Left cardiac atrium (tissue), 4 donors: ENCODE data around the gene CAPN5. TPM values are rescaled to one million over a fixed set of nuclear protein-coding genes. Genes with fewer than 3 reads are reported as not detected.

ENCODE experiments used
- ATAC-seq, 2 donors: fragments of 200-7000 bp; cut with Tn5 transposase; one replicate each; pipeline ENCODE4 v1.9.1; 2020; ENCODE audit warnings: mild to moderate bottlenecking in 2 of 2, moderate library complexity in 2 of 2
- DNase-seq: peaks from one replicate; pipeline ENCODE4 v3.0.0-alpha.2; 2020
- intact Hi-C, 2 donors: fragments of 100-400 bp; cut with DNase I; formaldehyde crosslinking; loops; one replicate each; pipeline versions ENCODE4 v1.14.1 to v1.15.1; 2022 to 2023
- total RNA-seq, 2 donors: library from RNA; stranded (reverse); fragmentation: NEBNext Ultra II Directional; extraction: Animal tissue kit (Norgen Biotek cat#: 25700); gene quantifications; one replicate each; pipeline ENCODE4 v1.2.1, GENCODE V29; 2021
- donor health status: DM: no; HTN: yes; CAD: no.
- donor health status: DM: no; HTN: yes; CAD: no; lungs with severe emphysema.
- donor health status: DM: yes; HTN: yes; CAD: no.
- donor health status: Dilated cardiomyopathy.

CAPN5 gene
- total RNA-seq, 2 donors from 2014 or later, result 5.6 to 5.9 TPM

- peak in 1 of 2 donors; percentile 80 for ATAC-seq
- peak; percentile 63 for DNase-seq
- intact Hi-C loops, result no loop called here
These were observed 41.2 kb downstream of the CAPN5 start for GRCh38 chr11:77107950-77108349.

DNA sequence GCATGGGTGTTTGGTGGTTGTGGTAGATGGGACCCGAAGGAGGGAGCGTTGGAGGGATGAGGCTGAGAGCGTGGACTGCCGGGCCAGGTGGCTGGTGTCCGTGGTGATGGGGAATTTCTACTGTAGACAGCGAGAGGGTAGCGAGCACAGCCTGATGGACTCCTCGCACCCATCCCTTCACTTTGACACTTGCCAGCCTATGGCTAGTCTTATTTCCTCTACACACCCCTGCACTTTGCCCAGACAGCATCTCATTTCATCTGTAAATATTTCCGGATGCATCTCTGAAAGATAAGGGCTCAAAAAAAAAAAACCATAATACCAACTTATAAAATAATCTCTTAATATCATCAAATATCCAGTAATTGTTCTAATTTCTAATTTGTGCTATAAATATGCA, 41.7 kb downstream of the CAPN5 start:
- intact Hi-C loops, result no loop called here
- DNase-seq, result no peak
- no peak for ATAC-seq

DNA sequence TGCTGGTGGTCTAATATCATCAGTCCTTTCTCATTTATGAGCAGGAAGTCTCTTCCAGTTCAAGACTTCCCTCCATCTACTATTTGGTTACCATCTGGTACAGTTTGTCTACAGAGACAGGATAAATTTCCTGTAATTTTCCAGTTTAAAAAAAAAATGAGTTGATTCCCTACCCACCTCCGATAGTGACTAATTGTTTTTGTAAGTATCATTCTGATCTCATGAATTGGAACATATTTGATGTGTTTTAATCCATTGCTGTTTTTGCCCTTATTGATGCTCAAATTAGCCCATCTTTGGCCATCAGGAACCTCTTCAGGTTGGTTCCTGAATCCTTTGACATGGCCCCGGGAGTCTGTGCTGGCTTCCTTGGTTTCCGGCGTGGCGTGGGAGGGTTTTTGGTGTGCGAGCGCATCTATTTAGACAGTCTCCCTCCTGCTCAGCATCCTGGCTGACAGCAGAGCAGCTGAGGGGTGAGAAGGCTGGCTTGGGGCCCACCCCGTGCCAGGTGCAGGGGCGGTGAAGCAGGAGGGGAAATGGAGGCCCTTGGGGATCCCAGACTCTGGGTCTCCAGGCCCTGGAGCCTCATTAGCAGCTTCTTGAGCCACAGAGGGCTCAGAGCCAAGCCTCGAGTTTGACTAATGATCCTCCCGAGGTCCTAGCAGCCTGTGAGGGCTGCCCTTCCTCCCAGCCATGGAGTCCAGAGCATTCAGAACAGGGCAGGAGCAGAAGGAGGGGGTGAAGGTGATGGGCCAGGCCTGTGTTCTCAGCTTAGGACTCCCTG, 42.7 kb downstream of the CAPN5 start:
- ATAC-seq, result peak in 1 of 2 donors; percentile 15
- intact Hi-C loops, result loop anchor here in 1 of 2 donors (10.0 kb wide), 1 partner anchor 305 kb away; no protein-coding TSS in a partner anchor
- DNase-seq, result no peak

GRCh38 chr11:77110836-77111235, 44.1 kb downstream of the CAPN5 start:
- DNase-seq (no peak), ATAC-seq (no peak)
- intact Hi-C loops, result loop anchor here in 1 of 2 donors (10.0 kb wide), 1 partner anchor 306 kb away; no protein-coding TSS in a partner anchor

- no peak for DNase-seq
These were observed 44.5 kb downstream of the CAPN5 start for GRCh38 chr11:77111277-77111676.

DNA sequence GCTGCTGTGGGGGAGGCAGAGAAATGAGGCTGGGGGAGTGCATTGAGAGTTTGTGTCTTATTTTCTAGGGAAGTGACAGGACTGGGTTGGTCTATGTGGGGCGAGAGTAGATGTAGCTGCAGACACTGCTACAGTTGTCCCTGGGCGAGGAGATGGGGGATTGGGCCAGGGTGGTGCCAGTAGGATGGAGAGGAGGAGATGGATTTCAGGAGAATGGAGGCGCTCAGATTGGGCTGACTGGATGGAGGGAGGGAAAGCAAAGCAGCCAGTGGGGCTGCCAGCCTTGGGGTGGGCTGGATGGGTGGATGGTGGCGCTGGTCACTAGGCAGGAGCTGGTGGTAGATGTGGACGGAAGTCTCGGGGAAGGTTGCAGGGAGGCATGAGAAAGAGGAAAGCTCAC, 45.2 kb downstream of the CAPN5 start:
- ATAC-seq (no peak), DNase-seq (no peak)
- intact Hi-C loops, result loop anchor here in 1 of 2 donors (10.0 kb wide), 1 partner anchor 307 kb away; no protein-coding TSS in a partner anchor

More at GRCh38 chr11:77111277-77111676, 44.5 kb downstream of the CAPN5 start:
- no peak for ATAC-seq
- intact Hi-C loops, result loop anchor here in 1 of 2 donors (10.0 kb wide), 1 partner anchor 306 kb away; no protein-coding TSS in a partner anchor

DNA sequence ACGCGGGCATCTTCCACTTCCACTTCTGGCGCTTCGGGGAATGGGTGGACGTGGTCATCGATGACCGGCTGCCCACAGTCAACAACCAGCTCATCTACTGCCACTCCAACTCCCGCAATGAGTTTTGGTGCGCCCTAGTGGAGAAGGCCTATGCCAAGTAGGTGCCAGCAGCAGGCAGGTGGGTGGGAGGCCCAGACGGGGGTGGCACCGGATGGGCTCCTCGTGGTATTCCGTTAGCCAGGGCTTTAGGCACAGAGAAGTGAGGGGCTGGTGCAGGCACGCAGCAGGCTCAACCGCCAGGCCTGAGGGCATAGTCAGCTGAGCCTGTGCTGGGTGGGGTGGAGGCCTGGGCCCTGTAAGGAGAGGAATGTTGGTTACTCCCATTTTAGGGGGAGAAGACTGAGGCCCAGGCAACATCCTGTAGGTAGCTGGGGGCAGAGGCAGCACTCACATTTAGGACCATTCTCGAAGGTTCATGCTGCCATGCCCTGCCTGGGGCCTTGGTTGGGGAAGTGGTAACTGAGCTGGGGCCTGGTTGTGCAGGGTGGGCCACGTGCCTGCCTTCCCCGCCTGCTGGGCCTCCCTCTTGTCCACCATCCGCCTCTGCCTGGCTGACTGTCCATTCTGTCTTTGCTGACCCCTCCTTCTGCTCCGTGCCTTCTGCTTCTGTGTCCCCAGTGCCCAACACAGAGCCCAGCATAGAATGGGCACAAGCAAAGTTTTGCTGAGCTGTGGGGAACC, 46.0 kb downstream of the CAPN5 start:
- no peak for DNase-seq
- intact Hi-C loops, result loop anchor here in 1 of 2 donors (10.0 kb wide), 1 partner anchor 308 kb away; no protein-coding TSS in a partner anchor
- no peak for ATAC-seq

GRCh38 chr11:77113382-77114088, 46.8 kb downstream of the CAPN5 start:
- DNase-seq, result no peak
- ATAC-seq, result no peak
- intact Hi-C loops, result loop anchor here in 1 of 2 donors (10.0 kb wide), 1 partner anchor 309 kb away; no protein-coding TSS in a partner anchor

DNA sequence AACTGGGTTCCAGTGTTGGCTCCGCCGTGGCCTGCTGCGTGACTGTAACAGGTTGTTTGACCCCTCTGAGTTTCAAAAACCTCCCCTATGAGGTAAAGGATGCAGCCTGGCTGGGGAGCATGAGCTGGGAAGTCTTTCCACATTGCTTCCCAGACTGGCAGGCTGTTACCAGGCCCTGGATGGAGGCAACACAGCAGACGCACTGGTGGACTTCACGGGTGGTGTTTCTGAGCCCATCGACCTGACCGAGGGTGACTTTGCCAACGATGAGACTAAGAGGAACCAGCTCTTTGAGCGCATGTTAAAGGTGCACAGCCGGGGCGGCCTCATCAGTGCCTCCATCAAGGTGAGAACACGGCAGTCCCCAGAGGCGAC, 47.3 kb downstream of the CAPN5 start:
- DNase-seq (no peak), ATAC-seq (no peak)
- intact Hi-C loops, result loop anchor here in 1 of 2 donors (10.0 kb wide), 1 partner anchor 309 kb away; no protein-coding TSS in a partner anchor

GRCh38 chr11:77115181-77115611, 48.4 kb downstream of the CAPN5 start:
- intact Hi-C loops, result loop anchor here in 1 of 2 donors (10.0 kb wide), 1 partner anchor 310 kb away; no protein-coding TSS in a partner anchor
- DNase-seq (no peak), ATAC-seq (no peak)

DNA sequence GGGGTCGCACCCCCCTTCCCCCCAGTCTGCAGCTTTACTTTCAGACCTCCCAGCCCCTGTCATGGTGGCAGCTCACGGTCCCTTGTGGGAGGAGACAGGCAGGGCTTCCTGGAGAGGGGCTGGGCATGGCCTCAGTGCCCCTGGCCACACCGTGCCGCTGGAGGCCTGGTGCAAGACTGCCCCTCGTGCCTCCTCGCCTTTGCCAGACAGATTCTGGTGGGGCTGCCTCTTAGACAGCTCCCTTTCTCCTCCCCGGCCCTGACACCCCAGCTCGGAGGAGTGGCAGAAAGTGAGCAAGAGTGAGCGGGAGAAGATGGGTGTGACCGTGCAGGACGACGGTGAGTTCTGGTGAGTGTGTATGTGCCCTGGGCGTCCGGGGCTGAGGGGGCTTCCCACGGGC, 49.2 kb downstream of the CAPN5 start:
- intact Hi-C loops, result loop anchor here in 1 of 2 donors (10.0 kb wide), 1 partner anchor 311 kb away; no protein-coding TSS in a partner anchor
- DNase-seq (no peak), ATAC-seq (no peak)

GRCh38 chr11:77117492-77117891, 50.7 kb downstream of the CAPN5 start:
- ATAC-seq (no peak), DNase-seq (no peak)
- intact Hi-C loops, result loop anchor here in 1 of 2 donors (10.0 kb wide), 1 partner anchor 313 kb away; no protein-coding TSS in a partner anchor

DNA sequence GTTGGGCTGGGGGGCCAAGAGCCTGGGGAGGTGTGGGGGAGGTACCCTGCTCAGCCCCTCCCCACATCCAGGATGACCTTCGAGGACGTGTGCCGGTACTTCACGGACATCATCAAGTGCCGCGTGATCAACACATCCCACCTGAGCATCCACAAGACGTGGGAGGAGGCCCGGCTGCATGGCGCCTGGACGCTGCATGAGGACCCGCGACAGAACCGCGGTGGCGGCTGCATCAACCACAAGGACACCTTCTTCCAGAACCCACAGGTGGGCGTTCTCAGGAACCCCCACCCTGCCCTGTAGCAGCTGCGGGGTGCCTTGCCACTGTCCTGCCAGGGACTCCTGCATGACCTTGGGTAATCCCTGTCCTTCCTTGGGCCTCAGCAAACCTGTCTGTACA, 51.3 kb downstream of the CAPN5 start:
- ATAC-seq (no peak), DNase-seq (no peak)
- intact Hi-C loops, result loop anchor here in 1 of 2 donors (10.0 kb wide), 1 partner anchor 313 kb away; no protein-coding TSS in a partner anchor

GRCh38 chr11:77118971-77119370, 52.2 kb downstream of the CAPN5 start:
- intact Hi-C loops, result loop anchor here in 1 of 2 donors (10.0 kb wide), 1 partner anchor 314 kb away; no protein-coding TSS in a partner anchor
- DNase-seq (no peak), ATAC-seq (no peak)

DNA sequence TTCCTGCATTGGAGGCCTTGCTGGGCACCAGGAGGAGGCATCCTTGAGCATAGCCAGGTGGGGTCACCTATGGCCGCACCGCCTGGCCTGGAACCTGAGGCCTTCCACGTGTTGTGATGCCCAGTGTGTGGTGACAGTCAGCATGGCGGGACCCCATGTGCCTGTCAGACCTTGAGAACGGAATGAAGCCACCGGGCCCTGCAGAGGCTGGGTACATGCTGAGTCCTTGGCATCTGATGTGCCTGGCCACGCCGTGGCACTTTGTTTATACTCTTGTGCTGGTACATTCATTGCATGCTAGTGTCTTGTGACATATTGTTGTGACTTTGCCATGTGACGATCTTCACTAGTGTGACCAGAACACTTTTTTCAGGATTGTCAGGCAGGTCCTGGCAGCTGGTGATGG, 52.8 kb downstream of the CAPN5 start:
- DNase-seq (no peak), ATAC-seq (no peak)

GRCh38 chr11:77120571-77120970, 53.8 kb downstream of the CAPN5 start:
- ATAC-seq (no peak), DNase-seq (no peak)
- intact Hi-C loops, result no loop called here

More for the DNA sequence above, 52.8 kb downstream of the CAPN5 start:
- intact Hi-C loops, result loop anchor here in 1 of 2 donors (10.0 kb wide), 1 partner anchor 315 kb away; no protein-coding TSS in a partner anchor

GRCh38 chr11:77121096-77121640, 54.4 kb downstream of the CAPN5 start:
- no peak for ATAC-seq
- intact Hi-C loops, result no loop called here
- no peak for DNase-seq

DNA sequence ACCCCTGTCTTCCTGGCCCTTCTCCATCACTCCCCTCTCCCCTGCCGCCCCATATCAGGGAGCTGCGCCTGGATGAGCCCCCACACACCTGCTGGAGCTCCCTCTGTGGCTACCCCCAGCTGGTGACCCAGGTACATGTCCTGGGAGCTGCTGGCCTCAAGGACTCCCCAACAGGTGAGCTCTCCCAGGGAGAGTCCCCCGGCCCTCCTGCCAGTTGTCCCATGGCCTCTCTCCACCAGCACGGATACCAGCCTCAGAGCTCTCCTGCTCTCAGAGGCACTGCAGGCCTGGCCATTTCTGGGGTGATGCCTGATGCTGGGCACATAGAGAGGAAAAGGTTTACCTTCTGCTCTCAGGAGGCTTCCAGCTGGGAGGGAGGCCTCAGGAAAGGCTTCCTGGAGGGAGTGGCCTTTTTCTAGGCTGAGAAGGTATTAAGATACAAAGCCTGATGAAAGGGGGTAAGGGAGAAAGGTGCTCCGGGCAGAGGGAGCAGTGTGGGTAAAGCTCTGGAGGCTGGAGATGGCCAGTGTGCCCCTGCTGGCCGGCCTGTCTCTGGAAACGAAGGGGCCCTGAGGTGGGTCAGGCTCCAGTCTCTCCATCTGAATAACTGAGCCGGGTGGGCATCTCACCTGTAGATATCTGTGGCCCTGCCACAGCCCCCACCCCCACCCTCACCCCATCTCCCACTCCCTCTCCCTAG, 55.3 kb downstream of the CAPN5 start:
- DNase-seq (no peak), ATAC-seq (no peak)
- intact Hi-C loops, result no loop called here
